Body of pancreas (tissue), 4 donors: Measurements from ENCODE around the gene SLC44A1.

Source experiments
- POLR2A ChIP-seq, 3 donors: fragments of 450-650 bp; IDR thresholded peaks; one replicate each; pipeline ENCODE4 v1.6.1; 2016; ENCODE audit warnings: antibody characterized with exemption in 3 of 3, mild to moderate bottlenecking in 2 of 3
- TF ChIP-seq, protein P1 (sequence below), 7 experiments: fragments of 450-650 bp in 4 of 7; fragments of 200-600 bp in 3 of 7; sonication (generic) in 3 of 7; IDR thresholded peaks; one replicate each; pipeline ENCODE4 v1.5.1; 2016 to 2019; ENCODE audit warnings: antibody characterized with exemption in 7 of 7

DNA sequence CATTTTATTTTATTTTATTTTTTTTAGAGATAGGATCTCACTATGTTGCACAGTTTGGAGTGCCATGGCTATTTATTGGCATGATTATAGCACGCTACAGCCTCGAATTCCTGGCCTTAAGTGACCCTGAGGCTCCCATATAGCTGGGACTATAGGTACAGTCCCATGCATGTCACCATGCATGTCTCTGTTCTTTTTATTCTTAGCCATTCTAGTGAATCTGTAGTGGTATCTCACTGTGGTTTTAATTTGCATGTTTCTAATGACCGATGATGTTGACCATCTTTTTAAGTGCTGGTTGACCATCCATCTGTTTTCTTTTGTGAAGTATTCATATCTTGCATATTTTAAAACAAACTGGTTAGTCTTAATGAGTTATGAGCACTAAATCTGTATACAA is 76.1 kb downstream of the SLC44A1 start:
- TF ChIP-seq, protein P1, sequence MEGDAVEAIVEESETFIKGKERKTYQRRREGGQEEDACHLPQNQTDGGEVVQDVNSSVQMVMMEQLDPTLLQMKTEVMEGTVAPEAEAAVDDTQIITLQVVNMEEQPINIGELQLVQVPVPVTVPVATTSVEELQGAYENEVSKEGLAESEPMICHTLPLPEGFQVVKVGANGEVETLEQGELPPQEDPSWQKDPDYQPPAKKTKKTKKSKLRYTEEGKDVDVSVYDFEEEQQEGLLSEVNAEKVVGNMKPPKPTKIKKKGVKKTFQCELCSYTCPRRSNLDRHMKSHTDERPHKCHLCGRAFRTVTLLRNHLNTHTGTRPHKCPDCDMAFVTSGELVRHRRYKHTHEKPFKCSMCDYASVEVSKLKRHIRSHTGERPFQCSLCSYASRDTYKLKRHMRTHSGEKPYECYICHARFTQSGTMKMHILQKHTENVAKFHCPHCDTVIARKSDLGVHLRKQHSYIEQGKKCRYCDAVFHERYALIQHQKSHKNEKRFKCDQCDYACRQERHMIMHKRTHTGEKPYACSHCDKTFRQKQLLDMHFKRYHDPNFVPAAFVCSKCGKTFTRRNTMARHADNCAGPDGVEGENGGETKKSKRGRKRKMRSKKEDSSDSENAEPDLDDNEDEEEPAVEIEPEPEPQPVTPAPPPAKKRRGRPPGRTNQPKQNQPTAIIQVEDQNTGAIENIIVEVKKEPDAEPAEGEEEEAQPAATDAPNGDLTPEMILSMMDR (IDR thresholded peaks at IDR 0.05) = no peak
- no peak for TF ChIP-seq POLR2A (IDR thresholded peaks at IDR 0.05)
